ENCODE results near the gene RNF26.

The RNF26 gene

GRCh38 chr11:119335655-119336543 is 1.6 kb downstream of the RNF26 start:
- no peak for TF ChIP-seq CTCF (IDR thresholded peaks at IDR 0.05; ENCODE audit: insufficient read depth, low read length, missing control alignments)
- POLR2A ChIA-PET: no interaction called here
- CTCF ChIA-PET: interaction anchor here (0.6 to 14.1 kb wide), 4 partner anchors 11 to 38 kb away, joined by 3 to 358 read pairs (median 232); partner anchors contain the start of gene USP2
- H3K4me3 ChIP-seq (ENCODE audit: low read depth, low read length): peak overlapping the region; percentile 97
- no peak for DNase-seq (ENCODE audit: low read depth, low spot score)

- peak overlapping the region; percentile 40 for H3K4me3 ChIP-seq (ENCODE audit: low read depth, low read length)
- CTCF ChIA-PET: interaction anchor here (0.6 to 14.1 kb wide), 36 partner anchors 12 to 933 kb away, joined by 3 to 358 read pairs (median 6); partner anchors contain the start of genes C2CD2L, CBL, DPAGT1 and HINFP
Measured at GRCh38 chr11:119336744-119337469, 2.6 kb downstream of the RNF26 start.

GRCh38 chr11:119337581-119338317 is 3.4 kb downstream of the RNF26 start:
- peak overlapping the region; percentile 40 for H3K4me3 ChIP-seq (ENCODE audit: low read depth, low read length)

More at GRCh38 chr11:119336744-119337469, 2.6 kb downstream of the RNF26 start:
- no peak for TF ChIP-seq CTCF (IDR thresholded peaks at IDR 0.05; ENCODE audit: insufficient read depth, low read length, missing control alignments)
- no peak for DNase-seq (ENCODE audit: low read depth, low spot score)
- POLR2A ChIA-PET: interaction anchor here (0.6 to 1.9 kb wide), 9 partner anchors 13 to 242 kb away, joined by 3 to 12 read pairs (median 5); partner anchors contain the start of genes DPAGT1, MCAM and THY1

GRCh38 chr11:119338318-119338890 is 4.1 kb downstream of the RNF26 start:
- ChIA-PET CTCF (interaction anchor here (0.7 to 14.1 kb wide), 62 partner anchors 12 to 298 kb away, joined by 3 to 358 read pairs (median 5); partner anchors contain the start of genes C2CD2L, CBL, DPAGT1 and HMBS), POLR2A (interaction anchor here (0.6 to 1.9 kb wide), 11 partner anchors 17 to 281 kb away, joined by 3 to 12 read pairs (median 5); partner anchors contain the start of genes HYOU1, MCAM and THY1)
- no peak for DNase-seq (ENCODE audit: low read depth, low spot score)
- peak overlapping the region; percentile 40 for H3K4me3 ChIP-seq (ENCODE audit: low read depth, low read length)
- peak; percentile 82 for TF ChIP-seq CTCF (IDR thresholded peaks at IDR 0.05; ENCODE audit: insufficient read depth, low read length, missing control alignments)

More at GRCh38 chr11:119337581-119338317, 3.4 kb downstream of the RNF26 start:
- CTCF ChIA-PET: interaction anchor here (0.6 to 14.1 kb wide), 66 partner anchors 13 to 932 kb away, joined by 3 to 358 read pairs (median 5); partner anchors contain the start of genes C2CD2L, CBL, DPAGT1 and HINFP
- POLR2A ChIA-PET: interaction anchor here (0.6 to 1.9 kb wide), 15 partner anchors 14 to 280 kb away, joined by 3 to 12 read pairs (median 5); partner anchors contain the start of genes DPAGT1, HYOU1, MCAM and THY1
- DNase-seq (ENCODE audit: low read depth, low spot score): no peak
- TF ChIP-seq CTCF (IDR thresholded peaks at IDR 0.05; ENCODE audit: insufficient read depth, low read length, missing control alignments): no peak

GRCh38 chr11:119338965-119339588 is 4.8 kb downstream of the RNF26 start:
- CTCF ChIA-PET: interaction anchor here (0.7 to 14.1 kb wide), 54 partner anchors 7 to 283 kb away, joined by 3 to 358 read pairs (median 6); partner anchors contain the start of genes CBL, DPAGT1, HMBS and MCAM
- DNase-seq (ENCODE audit: low read depth, low spot score): no peak
- POLR2A ChIA-PET: interaction anchor here (1.1 to 1.9 kb wide), 3 partner anchors 17 to 244 kb away, joined by 6 to 12 read pairs (median 11); partner anchors contain the start of gene MCAM
- H3K4me3 ChIP-seq (ENCODE audit: low read depth, low read length): peak overlapping the region; percentile 59
- no peak for TF ChIP-seq CTCF (IDR thresholded peaks at IDR 0.05; ENCODE audit: insufficient read depth, low read length, missing control alignments)

All from AG04449 (cell line).